Upper lobe of left lung (tissue), 4 donors: ENCODE measurements around the gene PEX14.

Source experiments
- CTCF ChIP-seq, 6 experiments: fragments of 450-650 bp in 4 of 6; fragments of 200-600 bp in 2 of 6; sonication (generic) in 2 of 6; IDR thresholded peaks; one replicate each; pipeline ENCODE4 v1.5.1; 2016 to 2019; ENCODE audit warnings: antibody characterized with exemption in 6 of 6
- EP300 ChIP-seq, 4 donors: sonication (generic); formaldehyde crosslinking; IDR thresholded peaks; one replicate each; pipeline ENCODE4 v1.5.1; 2017; ENCODE audit warnings: antibody characterized with exemption in 4 of 4, control low read depth in 2 of 4
- POLR2A ChIP-seq, 4 donors: fragments of 450-650 bp; IDR thresholded peaks; one replicate each; pipeline ENCODE4 v1.5.1; 2016 to 2017; ENCODE audit warnings: antibody characterized with exemption in 4 of 4, mild to moderate bottlenecking in 2 of 4

GRCh38 chr1:10623686-10624145, 149.0 kb downstream of the PEX14 start:
- TF ChIP-seq EP300 (IDR thresholded peaks at IDR 0.05) (no peak), POLR2A (IDR thresholded peaks at IDR 0.05) (no peak), CTCF (IDR thresholded peaks at IDR 0.05) (no peak)
